Uterus (tissue), 4 donors: ENCODE results near the gene UBE2H. TPM values are rescaled to one million over a fixed set of nuclear protein-coding genes. Genes with fewer than 3 reads are reported as not detected.
"Not testable (repeated sequence)": the region's sequence is repeated elsewhere in the genome, so short reads cannot be mapped to it uniquely, and the experiment has no call there.

Experiments
- DNase-seq, 2 donors: peaks; one replicate each; pipeline ENCODE4 v3.0.0-alpha.2; 2019 to 2020
- H3K27ac ChIP-seq, 2 donors: fragments of 200-600 bp; sonication (generic); 1 replicate in 1 of 2; 2 replicates in 1 of 2; pipeline ENCODE4 v1.5.1; 2016 to 2018
- H3K27me3 ChIP-seq, 2 donors: fragments of 200-600 bp; sonication (generic); one replicate each; pipeline ENCODE4 v1.5.1; 2018 to 2019; ENCODE audit warnings: control low read depth in 1 of 2
- H3K36me3 ChIP-seq, 2 donors: fragments of 200-600 bp; sonication (generic); one replicate each; pipeline ENCODE4 v1.5.1; 2019; ENCODE audit warnings: control low read depth in 1 of 2
- H3K4me1 ChIP-seq, 2 donors: fragments of 200-600 bp; sonication (generic); one replicate each; pipeline ENCODE4 v1.5.1; 2018 to 2019; ENCODE audit warnings: control low read depth in 1 of 2
- H3K4me3 ChIP-seq, 2 donors: fragments of 200-600 bp; sonication (generic); 1 replicate in 1 of 2; 2 replicates in 1 of 2; pipeline ENCODE4 v1.5.1; 2018 to 2019; ENCODE audit warnings: mild to moderate bottlenecking in 1 of 2
- H3K9me3 ChIP-seq, 2 donors: fragments of 200-600 bp; sonication (generic); one replicate each; pipeline ENCODE4 v1.5.1; 2019; ENCODE audit warnings: control low read depth in 1 of 2
- POLR2A ChIP-seq, 2 donors: fragments of 450-650 bp; IDR thresholded peaks; one replicate each; pipeline ENCODE4 v1.6.1; 2016; ENCODE audit warnings: antibody characterized with exemption in 2 of 2, mild to moderate bottlenecking in 1 of 2, moderate library complexity in 1 of 2
- intact Hi-C: fragments of 100-400 bp; cut with DNase I; formaldehyde crosslinking; loops from one replicate; pipeline ENCODE4 v1.15.1; 2023; ENCODE audit warnings: low total_unique reads
- total RNA-seq, 4 donors: library from RNA; depleted of rRNA in 3 of 4; stranded (reverse); fragments of >200 nt in 3 of 4; gene quantifications; one replicate each; pipeline versions ENCODE4 v1.1.0 to v1.2.4, GENCODE V29; 2014 to 2023
- TF ChIP-seq, protein P1 (sequence below), 4 experiments: fragments of 200-600 bp in 2 of 4; fragments of 450-650 bp in 2 of 4; sonication (generic) in 2 of 4; IDR thresholded peaks; one replicate each; pipeline ENCODE4 v1.5.1; 2016 to 2019; ENCODE audit warnings: antibody characterized with exemption in 4 of 4, mild to moderate bottlenecking in 2 of 4, moderate library complexity in 1 of 4
- donor health status: DM: yes; HTN: yes; CAD: no.

Gene UBE2H
- total RNA-seq, 4 donors from 2014 or later: 35.4 to 99.8 (median 53.1) TPM

DNA sequence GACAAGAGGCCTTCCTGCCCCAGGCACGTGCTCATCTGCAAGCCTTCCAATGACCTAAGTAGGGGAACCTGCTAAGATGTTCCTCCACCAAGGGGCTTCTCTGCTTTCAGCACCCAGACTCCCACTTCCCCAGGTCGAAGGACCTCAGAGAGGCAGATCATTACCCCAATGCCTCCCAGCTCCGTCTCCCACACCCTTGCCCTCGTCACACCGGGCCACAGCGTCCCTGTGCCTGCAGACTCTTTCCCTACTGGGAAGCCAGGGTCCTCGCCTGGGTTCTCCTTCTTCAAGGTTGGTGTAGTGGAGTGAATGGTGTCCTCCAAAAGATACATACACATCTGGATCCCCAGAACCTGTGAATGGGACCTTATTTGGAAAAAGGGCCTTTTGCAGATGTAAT lies 151.9 kb downstream of the UBE2H start:
- intact Hi-C loops: no loop called here
- TF ChIP-seq, protein P1, sequence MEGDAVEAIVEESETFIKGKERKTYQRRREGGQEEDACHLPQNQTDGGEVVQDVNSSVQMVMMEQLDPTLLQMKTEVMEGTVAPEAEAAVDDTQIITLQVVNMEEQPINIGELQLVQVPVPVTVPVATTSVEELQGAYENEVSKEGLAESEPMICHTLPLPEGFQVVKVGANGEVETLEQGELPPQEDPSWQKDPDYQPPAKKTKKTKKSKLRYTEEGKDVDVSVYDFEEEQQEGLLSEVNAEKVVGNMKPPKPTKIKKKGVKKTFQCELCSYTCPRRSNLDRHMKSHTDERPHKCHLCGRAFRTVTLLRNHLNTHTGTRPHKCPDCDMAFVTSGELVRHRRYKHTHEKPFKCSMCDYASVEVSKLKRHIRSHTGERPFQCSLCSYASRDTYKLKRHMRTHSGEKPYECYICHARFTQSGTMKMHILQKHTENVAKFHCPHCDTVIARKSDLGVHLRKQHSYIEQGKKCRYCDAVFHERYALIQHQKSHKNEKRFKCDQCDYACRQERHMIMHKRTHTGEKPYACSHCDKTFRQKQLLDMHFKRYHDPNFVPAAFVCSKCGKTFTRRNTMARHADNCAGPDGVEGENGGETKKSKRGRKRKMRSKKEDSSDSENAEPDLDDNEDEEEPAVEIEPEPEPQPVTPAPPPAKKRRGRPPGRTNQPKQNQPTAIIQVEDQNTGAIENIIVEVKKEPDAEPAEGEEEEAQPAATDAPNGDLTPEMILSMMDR (IDR thresholded peaks at IDR 0.05): no peak
- TF ChIP-seq POLR2A (IDR thresholded peaks at IDR 0.05): no peak

DNA sequence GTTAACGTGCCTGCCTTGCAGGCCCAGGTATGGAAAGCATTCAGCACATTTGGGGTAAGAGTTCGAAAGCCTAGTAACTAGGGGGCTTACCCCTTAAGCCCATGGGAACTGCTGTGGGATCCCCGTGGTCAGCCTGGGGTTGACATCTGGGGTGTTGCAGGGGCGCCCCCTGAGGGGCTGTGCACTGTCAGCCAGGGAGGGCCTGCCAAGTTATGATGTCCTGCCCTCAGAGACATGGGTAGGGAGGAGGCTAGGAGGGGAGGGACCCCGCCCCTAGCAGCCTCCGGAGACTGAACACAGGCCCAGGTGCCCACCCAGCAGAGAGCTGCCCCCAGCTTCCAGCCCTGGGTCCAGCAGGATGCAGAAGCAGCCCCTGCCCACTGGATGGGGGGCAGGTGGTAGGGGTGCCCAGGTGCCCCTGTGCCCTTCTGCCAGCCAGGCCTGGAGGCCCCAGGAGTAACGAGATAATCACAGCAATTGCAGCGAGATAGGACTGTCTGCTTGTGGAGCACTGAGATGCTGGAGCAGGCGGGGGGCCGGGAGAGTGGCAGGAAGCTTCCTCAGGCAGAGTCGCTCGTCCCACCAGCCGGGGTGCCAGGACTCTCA lies 153.3 kb downstream of the UBE2H start:
- Histone ChIP-seq H3K4me3 (no peak overlapping the region), H3K27me3 (no peaks in the 10 kb centered on the region), H3K36me3 (no peaks in the 10 kb centered on the region), H3K9me3 (no peaks in the 10 kb centered on the region), H3K4me1 (no peaks in the 10 kb centered on the region), H3K27ac (no peak overlapping the region)
- no peak for DNase-seq
- intact Hi-C loops: no loop called here
- TF ChIP-seq, protein P1 (IDR thresholded peaks at IDR 0.05): no peak
- no peak for TF ChIP-seq POLR2A (IDR thresholded peaks at IDR 0.05)

More for the DNA sequence above, 151.9 kb downstream of the UBE2H start:
- Histone ChIP-seq H3K27me3 (no peaks in the 10 kb centered on the region), H3K9me3 (no peaks in the 10 kb centered on the region), H3K4me1 (no peaks in the 10 kb centered on the region), H3K27ac (no peak overlapping the region), H3K36me3 (no peaks in the 10 kb centered on the region), H3K4me3 (no peak overlapping the region)
- no peak for DNase-seq

DNA sequence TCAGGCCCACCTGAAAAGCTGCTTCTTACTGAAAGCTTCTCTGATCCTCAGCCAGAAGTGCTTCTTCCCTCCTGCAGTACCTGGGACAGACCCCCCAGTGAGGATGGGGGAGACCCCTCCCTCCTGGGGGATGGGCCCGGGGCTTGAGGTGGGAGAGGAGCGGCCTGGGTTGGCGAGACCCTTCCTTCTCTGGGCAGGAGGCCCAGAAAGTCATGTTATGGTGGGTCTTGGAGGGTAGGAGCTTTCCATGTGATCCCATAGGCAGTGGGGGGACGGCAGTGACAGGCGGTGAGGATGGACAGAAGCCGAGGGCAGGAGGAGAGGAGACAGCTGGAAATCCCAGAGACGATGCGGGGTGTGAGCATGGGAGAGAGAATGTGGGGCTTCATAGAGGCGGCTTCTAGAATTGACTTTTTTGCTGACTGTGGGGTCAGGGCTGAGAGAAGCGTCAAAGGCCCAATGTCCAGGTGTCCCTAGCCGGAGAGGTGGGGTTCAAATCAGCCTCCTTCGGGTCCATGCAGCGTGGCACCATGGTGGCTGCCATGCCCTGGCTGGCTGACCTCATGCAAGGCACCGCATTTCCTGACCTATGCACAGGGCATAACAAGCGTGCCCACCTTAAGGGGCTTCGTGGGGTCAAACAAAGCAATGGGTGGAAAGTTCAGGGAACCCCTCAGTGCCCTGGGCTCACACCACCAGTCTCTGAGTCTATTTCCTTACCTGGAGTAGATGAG lies 154.0 kb downstream of the UBE2H start:
- Histone ChIP-seq H3K9me3 (no peaks in the 10 kb centered on the region), H3K36me3 (no peaks in the 10 kb centered on the region), H3K27ac (no peak overlapping the region), H3K4me1 (no peaks in the 10 kb centered on the region), H3K27me3 (no peaks in the 10 kb centered on the region), H3K4me3 (no peak overlapping the region)
- no peak for DNase-seq
- no peak for TF ChIP-seq POLR2A (IDR thresholded peaks at IDR 0.05)
- TF ChIP-seq, protein P1 (IDR thresholded peaks at IDR 0.05): no peak
- intact Hi-C loops: no loop called here

DNA sequence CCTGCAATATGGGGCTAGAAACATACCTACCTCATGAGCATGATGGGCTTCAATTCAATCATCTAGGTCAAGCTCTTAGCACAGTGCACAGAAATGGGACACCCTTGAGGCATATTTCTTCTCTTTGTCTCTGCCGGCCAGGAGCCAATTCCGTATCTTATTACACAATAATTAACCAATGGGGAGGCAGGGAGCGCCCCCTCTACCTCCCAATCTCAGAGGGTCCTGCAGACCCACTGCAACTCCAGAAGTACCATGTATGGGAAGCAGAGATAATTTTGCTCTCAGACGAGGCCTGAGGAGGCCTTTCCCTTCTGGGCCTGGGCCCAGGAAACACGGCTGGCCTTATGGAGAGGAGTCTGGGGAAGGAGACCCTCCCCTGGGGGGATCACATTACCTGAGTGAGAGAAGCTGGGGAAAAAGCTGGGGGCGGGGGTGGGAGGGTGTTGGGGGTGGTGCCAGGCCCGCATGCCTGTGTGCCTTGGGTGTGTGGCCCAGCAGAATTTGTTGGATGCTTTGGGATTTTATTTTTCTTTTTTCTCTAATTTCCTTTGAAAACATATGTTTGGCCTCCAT lies 155.5 kb downstream of the UBE2H start:
- no peaks in the 10 kb centered on the region for H3K4me1 ChIP-seq
- no peaks in the 10 kb centered on the region for H3K27me3 ChIP-seq
- H3K4me3 ChIP-seq: no peak overlapping the region
- no peaks in the 10 kb centered on the region for H3K9me3 ChIP-seq
- H3K36me3 ChIP-seq: no peaks in the 10 kb centered on the region
- no peak for DNase-seq
- no peak overlapping the region for H3K27ac ChIP-seq
- intact Hi-C loops: no loop called here
- TF ChIP-seq, protein P1 (IDR thresholded peaks at IDR 0.05): no peak
- TF ChIP-seq POLR2A (IDR thresholded peaks at IDR 0.05): no peak

DNA sequence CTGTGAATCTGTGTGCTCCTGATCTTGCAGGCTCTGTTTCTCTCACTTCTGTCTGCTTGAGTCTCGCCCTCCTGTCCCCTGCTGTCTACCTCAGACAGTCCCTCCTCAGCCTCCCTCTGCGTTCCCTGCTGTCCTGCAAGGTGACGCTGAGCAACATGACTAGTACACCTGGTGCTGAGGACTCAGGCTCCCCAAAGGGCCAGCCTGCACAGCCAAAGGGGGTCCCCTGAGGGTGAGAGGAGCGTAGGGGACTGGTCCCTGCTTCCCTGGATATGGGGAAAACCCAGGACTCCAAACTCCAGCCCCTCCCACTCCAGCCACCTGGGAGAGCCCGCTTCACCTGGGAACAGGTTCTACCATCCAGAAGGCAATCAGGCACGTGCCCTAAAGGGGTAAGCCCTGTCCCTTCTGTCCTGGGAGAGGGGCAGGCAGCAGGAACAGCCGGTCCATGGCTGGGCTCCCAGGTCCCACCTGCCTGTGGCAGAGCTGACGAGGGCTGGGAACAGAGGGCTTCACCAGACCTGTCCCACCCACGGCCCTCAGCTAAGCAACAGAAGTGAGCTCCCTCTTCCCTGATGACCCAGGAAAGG lies 156.5 kb downstream of the UBE2H start:
- no peaks in the 10 kb centered on the region for H3K9me3 ChIP-seq
- no peaks in the 10 kb centered on the region for H3K4me1 ChIP-seq
- TF ChIP-seq POLR2A (IDR thresholded peaks at IDR 0.05): no peak
- TF ChIP-seq, protein P1 (IDR thresholded peaks at IDR 0.05): no peak
- no peak overlapping the region for H3K4me3 ChIP-seq
- H3K27me3 ChIP-seq: no peaks in the 10 kb centered on the region
- no peak for DNase-seq
- intact Hi-C loops: no loop called here
- H3K36me3 ChIP-seq: no peaks in the 10 kb centered on the region
- no peak overlapping the region for H3K27ac ChIP-seq

DNA sequence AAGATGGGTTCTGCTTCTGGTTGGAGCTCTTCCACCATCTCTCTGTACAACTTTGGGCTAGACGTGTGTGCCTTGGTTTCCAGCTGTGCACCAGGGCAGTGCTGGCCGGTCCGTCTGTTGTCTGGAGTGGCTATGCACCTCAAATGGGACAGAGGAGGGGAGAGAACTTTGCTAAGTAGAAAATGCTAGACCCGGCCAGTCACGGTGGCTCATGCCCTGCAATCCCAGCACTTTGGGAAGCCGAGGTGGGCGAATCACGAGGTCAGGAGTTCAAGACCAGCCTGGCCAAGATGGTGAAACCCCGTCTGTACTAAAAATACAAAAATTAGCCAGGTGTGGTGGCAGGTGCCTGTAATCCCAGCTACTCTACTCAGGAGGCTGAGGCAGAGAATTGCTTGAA lies 158.3 kb downstream of the UBE2H start:
- intact Hi-C loops, DNase-seq, H3K9me3 ChIP-seq, H3K27ac ChIP-seq, H3K4me3 ChIP-seq, H3K27me3 ChIP-seq, H3K36me3 ChIP-seq, H3K4me1 ChIP-seq: not testable (repeated sequence)
